Neural cell (in vitro differentiated cells): ENCODE results near the gene DPP7. TPM values are rescaled to one million over a fixed set of nuclear protein-coding genes. Genes with fewer than 3 reads are reported as not detected.

Experiments used
- H2AFZ ChIP-seq: fragments of 200-600, 300-800 bp; sonication (generic), shearing (Covaris generic); 2 replicates; pipeline ENCODE4 v1.6.0; 2014; ENCODE audit warnings: low read depth, mild to moderate bottlenecking, antibody characterized with exemption, low read length, moderate library complexity
- H3F3A ChIP-seq: fragments of 200-600 bp; shearing (Covaris generic); 2 replicates; pipeline ENCODE4 v1.6.1; 2016; ENCODE audit warnings: mild to moderate bottlenecking, moderate library complexity, mixed read lengths, antibody characterized with exemption, low read length; ENCODE audit not compliant: insufficient read depth, poor library complexity, severe bottlenecking
- H3K27ac ChIP-seq: fragments of 200-600, 300-800 bp; sonication (generic), shearing (Covaris generic); 2 replicates; pipeline ENCODE4 v1.5.1; 2014; ENCODE audit warnings: mild to moderate bottlenecking, low read length, moderate library complexity
- H3K27me3 ChIP-seq: fragments of 300-800, 200-600 bp; sonication (generic), shearing (Covaris generic); 2 replicates; pipeline ENCODE4 v1.6.0; 2014; ENCODE audit warnings: mild to moderate bottlenecking, low read depth, low read length, moderate library complexity; ENCODE audit not compliant: insufficient read depth
- H3K36me3 ChIP-seq: fragments of 300-800, 200-600 bp; sonication (generic), shearing (Covaris generic); 2 replicates; pipeline ENCODE4 v1.5.1; 2014; ENCODE audit warnings: mild to moderate bottlenecking, antibody characterized with exemption, low read length, moderate library complexity; ENCODE audit not compliant: insufficient read depth
- H3K4me2 ChIP-seq: fragments of 300-800, 200-600 bp; sonication (generic), shearing (Covaris generic); 2 replicates; pipeline ENCODE4 v1.6.0; 2014; ENCODE audit warnings: mild to moderate bottlenecking, low read length
- H3K4me3 ChIP-seq: fragments of 300-800, 200-600 bp; sonication (generic), shearing (Covaris generic); 2 replicates; pipeline ENCODE4 v1.5.1; 2014; ENCODE audit warnings: mild to moderate bottlenecking, low read length, moderate library complexity
- H3K79me2 ChIP-seq: fragments of 200-600 bp; shearing (Covaris generic); replicated peaks from 2 replicates; pipeline ENCODE4 v1.6.0; 2014; ENCODE audit warnings: mild to moderate bottlenecking, low read length, moderate library complexity; ENCODE audit not compliant: insufficient read depth
- H3K9ac ChIP-seq: fragments of 300-800, 200-600 bp; sonication (generic), shearing (Covaris generic); 2 replicates; pipeline ENCODE4 v1.6.1; 2016; ENCODE audit warnings: mild to moderate bottlenecking, low read length, mixed read lengths
- H3K9me2 ChIP-seq: fragments of 200-600 bp; shearing (Covaris generic); 2 replicates; pipeline ENCODE4 v1.6.1; 2016; ENCODE audit warnings: mild to moderate bottlenecking, low read length, mixed read lengths; ENCODE audit not compliant: insufficient read depth
- H3K9me3 ChIP-seq: fragments of 200-600, 300-800 bp; sonication (generic), shearing (Covaris generic); 2 replicates; pipeline ENCODE4 v1.6.1; 2016; ENCODE audit warnings: mild to moderate bottlenecking, mixed run types, low read length, moderate library complexity, mixed read lengths
- H4K20me1 ChIP-seq: fragments of 200-600 bp; shearing (Covaris generic); 2 replicates; pipeline ENCODE4 v1.6.1; 2016; ENCODE audit warnings: mild to moderate bottlenecking, mixed run types; ENCODE audit not compliant: insufficient read depth
- EP300 ChIP-seq: fragments of 450-650 bp; conservative IDR thresholded peaks from 2 replicates; pipeline ENCODE4 v1.6.1; 2014; ENCODE audit warnings: antibody characterized with exemption, mild to moderate bottlenecking, moderate library complexity; ENCODE audit not compliant: poor library complexity, severe bottlenecking
- EZH2 ChIP-seq: fragments of 200-600, 300-800 bp; shearing (Covaris generic), sonication (generic); IDR thresholded peaks from 2 replicates; pipeline ENCODE4 v1.6.1; 2014; ENCODE audit warnings: antibody characterized with exemption, low read length, borderline replicate concordance, mild to moderate bottlenecking; ENCODE audit not compliant: insufficient read depth, poor library complexity, severe bottlenecking
- MXI1 ChIP-seq: fragments of 450-650 bp; conservative IDR thresholded peaks from 2 replicates; pipeline ENCODE4 v1.6.1; 2014; ENCODE audit warnings: antibody characterized with exemption, mild to moderate bottlenecking; ENCODE audit not compliant: poor library complexity, severe bottlenecking
- POLR2AphosphoS5 ChIP-seq: IDR thresholded peaks from 2 replicates; pipeline ENCODE4 v1.6.1; 2012
- RAD21 ChIP-seq: fragments of 450-650 bp; conservative IDR thresholded peaks from 2 replicates; pipeline ENCODE4 v1.6.1; 2014; ENCODE audit warnings: antibody characterized with exemption, mild to moderate bottlenecking, moderate library complexity
- REST ChIP-seq: IDR thresholded peaks from 2 replicates; pipeline ENCODE4 v1.6.1; 2012; ENCODE audit warnings: borderline replicate concordance
- SMC3 ChIP-seq: fragments of 450-650 bp; conservative IDR thresholded peaks from 2 replicates; pipeline ENCODE4 v1.6.1; 2014; ENCODE audit warnings: antibody characterized with exemption, mild to moderate bottlenecking, moderate library complexity; ENCODE audit not compliant: poor library complexity
- TAF1 ChIP-seq: IDR thresholded peaks from 2 replicates; pipeline ENCODE4 v1.6.1; 2012; ENCODE audit warnings: low read depth
- polyA plus RNA-seq: library from polyadenylated mRNA; depleted of rRNA; stranded (reverse); fragments of >200 nt; gene quantifications from 2 replicates; pipeline ENCODE4 v1.2.3, GENCODE V29; 2014
- TF ChIP-seq, protein P1 (sequence below): fragments of 450-650 bp; IDR thresholded peaks from 2 replicates; pipeline ENCODE4 v1.5.1; 2014; ENCODE audit warnings: antibody characterized with exemption, mild to moderate bottlenecking, moderate library complexity; ENCODE audit not compliant: poor library complexity, severe bottlenecking

The DPP7 gene
- polyA plus RNA-seq, 1 donor from 2014 or later, result 23.3 TPM

DNA sequence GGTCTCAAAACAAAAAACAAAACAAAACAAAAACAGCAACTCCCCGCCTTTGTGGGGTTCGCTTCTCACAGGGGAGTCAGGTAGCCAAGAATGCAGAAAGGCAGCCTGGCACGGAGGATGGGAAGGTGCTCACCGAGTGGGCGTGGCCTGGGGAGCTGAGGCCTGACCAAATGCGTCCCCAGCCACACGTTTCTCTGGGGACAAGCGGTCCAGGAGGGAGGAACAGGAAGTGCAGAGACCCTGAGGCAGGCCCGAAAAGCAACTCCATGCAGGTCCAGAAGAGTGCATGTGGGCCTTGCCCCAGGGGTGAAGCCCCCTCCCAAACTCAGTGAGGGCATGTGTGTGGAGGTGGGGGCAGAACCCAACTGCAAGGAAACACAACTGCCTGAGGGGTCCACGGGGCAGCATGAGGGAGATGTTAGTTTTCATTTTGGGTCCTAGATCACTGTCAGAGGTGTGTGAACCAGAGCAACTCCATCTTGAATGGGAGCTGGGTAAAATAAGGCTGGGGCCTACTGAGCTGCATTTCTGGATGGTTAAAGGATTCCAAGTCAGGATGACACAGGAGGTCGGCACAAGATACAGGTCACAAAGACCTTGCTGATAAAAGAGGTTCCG, 39.8 kb downstream of the DPP7 start:
- Histone ChIP-seq H2AFZ (no peak overlapping the region), H3F3A (no peaks in the 10 kb centered on the region), H3K9me3 (no peaks in the 10 kb centered on the region), H3K36me3 (no peaks in the 10 kb centered on the region), H3K4me3 (no peak overlapping the region), H3K27ac (no peak overlapping the region), H3K79me2 (no peaks in the 10 kb centered on the region), H3K9me2 (no peaks in the 10 kb centered on the region), H4K20me1 (no peaks in the 10 kb centered on the region), H3K27me3 (peaks cover 49% of the 10 kb centered on the region), H3K4me2 (no peak overlapping the region), H3K9ac (no peak overlapping the region)
- TF ChIP-seq MXI1 (no peak), POLR2AphosphoS5 (no peak), RAD21 (no peak), TAF1 (no peak), REST (no peak), EZH2 (no peak), EP300 (no peak), SMC3 (no peak)
- TF ChIP-seq, protein P1, sequence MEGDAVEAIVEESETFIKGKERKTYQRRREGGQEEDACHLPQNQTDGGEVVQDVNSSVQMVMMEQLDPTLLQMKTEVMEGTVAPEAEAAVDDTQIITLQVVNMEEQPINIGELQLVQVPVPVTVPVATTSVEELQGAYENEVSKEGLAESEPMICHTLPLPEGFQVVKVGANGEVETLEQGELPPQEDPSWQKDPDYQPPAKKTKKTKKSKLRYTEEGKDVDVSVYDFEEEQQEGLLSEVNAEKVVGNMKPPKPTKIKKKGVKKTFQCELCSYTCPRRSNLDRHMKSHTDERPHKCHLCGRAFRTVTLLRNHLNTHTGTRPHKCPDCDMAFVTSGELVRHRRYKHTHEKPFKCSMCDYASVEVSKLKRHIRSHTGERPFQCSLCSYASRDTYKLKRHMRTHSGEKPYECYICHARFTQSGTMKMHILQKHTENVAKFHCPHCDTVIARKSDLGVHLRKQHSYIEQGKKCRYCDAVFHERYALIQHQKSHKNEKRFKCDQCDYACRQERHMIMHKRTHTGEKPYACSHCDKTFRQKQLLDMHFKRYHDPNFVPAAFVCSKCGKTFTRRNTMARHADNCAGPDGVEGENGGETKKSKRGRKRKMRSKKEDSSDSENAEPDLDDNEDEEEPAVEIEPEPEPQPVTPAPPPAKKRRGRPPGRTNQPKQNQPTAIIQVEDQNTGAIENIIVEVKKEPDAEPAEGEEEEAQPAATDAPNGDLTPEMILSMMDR, result no peak

DNA sequence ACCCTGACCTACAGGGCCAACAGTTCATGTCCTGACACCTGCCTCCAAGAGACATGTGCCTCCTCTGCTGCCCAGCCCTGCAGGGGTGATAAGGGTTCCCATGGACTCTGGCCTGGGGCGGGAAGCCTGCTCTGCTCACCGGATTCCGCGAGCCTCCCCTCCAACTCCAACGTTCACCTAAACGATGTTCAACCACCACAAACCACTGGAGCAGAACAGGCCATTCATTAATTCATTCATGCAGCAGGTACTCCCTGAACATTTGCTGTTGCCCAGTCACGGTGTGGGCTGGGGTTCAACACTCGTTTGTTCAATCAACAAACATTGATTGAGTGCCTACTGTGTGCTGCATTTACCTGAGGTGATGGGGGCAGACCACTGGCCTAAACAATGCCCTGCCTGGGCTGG, 40.5 kb downstream of the DPP7 start:
- H3K9ac ChIP-seq, result no peak overlapping the region
- no peak overlapping the region for H3K4me2 ChIP-seq
- no peaks in the 10 kb centered on the region for H4K20me1 ChIP-seq
- no peak overlapping the region for H3K27ac ChIP-seq
- no peaks in the 10 kb centered on the region for H3K36me3 ChIP-seq
- TF ChIP-seq, protein P1, result no peak
- TF ChIP-seq SMC3, result no peak
- TF ChIP-seq EZH2, result no peak
- TF ChIP-seq MXI1, result no peak
- TF ChIP-seq TAF1, result no peak
- no peak for TF ChIP-seq REST
- TF ChIP-seq POLR2AphosphoS5, result no peak
- no peak for TF ChIP-seq RAD21
- no peaks in the 10 kb centered on the region for H3F3A ChIP-seq
- H3K27me3 ChIP-seq, result peaks cover 49% of the 10 kb centered on the region
- H3K9me2 ChIP-seq, result no peaks in the 10 kb centered on the region
- no peak overlapping the region for H3K4me3 ChIP-seq
- H3K9me3 ChIP-seq, result no peaks in the 10 kb centered on the region
- H3K79me2 ChIP-seq, result no peaks in the 10 kb centered on the region
- no peak overlapping the region for H2AFZ ChIP-seq
